ENCODE measurements around the gene EPB41L1.

The EPB41L1 gene

GRCh38 chr20:36206641-36207040 lies 52.1 kb downstream of the EPB41L1 start:
- DNase-seq, result no peak
- in situ Hi-C loops (cut with MboI; ENCODE audit: low pct_unique_long_range_greater_than_20kb, low sequenced_read_pairs), result loop anchor here (25.0 kb wide), 1 partner anchor 231 kb away; no protein-coding TSS in a partner anchor

- no peak for DNase-seq
- in situ Hi-C loops (cut with MboI; ENCODE audit: low pct_unique_long_range_greater_than_20kb, low sequenced_read_pairs), result loop anchor here (25.0 kb wide), 1 partner anchor 230 kb away; no protein-coding TSS in a partner anchor
Measured at GRCh38 chr20:36207602-36208001, 53.1 kb downstream of the EPB41L1 start.

GRCh38 chr20:36208257-36208656 lies 53.7 kb downstream of the EPB41L1 start:
- in situ Hi-C loops (cut with MboI; ENCODE audit: low pct_unique_long_range_greater_than_20kb, low sequenced_read_pairs), result loop anchor here (25.0 kb wide), 1 partner anchor 229 kb away; no protein-coding TSS in a partner anchor

GRCh38 chr20:36210436-36211021 lies 56.0 kb downstream of the EPB41L1 start:
- DNase-seq, result no peak
- in situ Hi-C loops (cut with MboI; ENCODE audit: low pct_unique_long_range_greater_than_20kb, low sequenced_read_pairs), result loop anchor here (25.0 kb wide), 1 partner anchor 227 kb away; no protein-coding TSS in a partner anchor

More at GRCh38 chr20:36208257-36208656, 53.7 kb downstream of the EPB41L1 start:
- DNase-seq, result no peak

GRCh38 chr20:36213362-36213761 lies 58.8 kb downstream of the EPB41L1 start:
- no peak for DNase-seq
- in situ Hi-C loops (cut with MboI; ENCODE audit: low pct_unique_long_range_greater_than_20kb, low sequenced_read_pairs), result loop anchor here (25.0 kb wide), 1 partner anchor 224 kb away; no protein-coding TSS in a partner anchor

- peak; percentile 19 for DNase-seq
- in situ Hi-C loops (cut with MboI; ENCODE audit: low pct_unique_long_range_greater_than_20kb, low sequenced_read_pairs), result loop anchor here (25.0 kb wide), 1 partner anchor 223 kb away; no protein-coding TSS in a partner anchor
Measured at GRCh38 chr20:36214684-36215256, 60.2 kb downstream of the EPB41L1 start.

GRCh38 chr20:36215778-36216177 lies 61.2 kb downstream of the EPB41L1 start:
- DNase-seq, result no peak
- in situ Hi-C loops (cut with MboI; ENCODE audit: low pct_unique_long_range_greater_than_20kb, low sequenced_read_pairs), result loop anchor here (25.0 kb wide), 1 partner anchor 222 kb away; no protein-coding TSS in a partner anchor

GRCh38 chr20:36216314-36217025 lies 61.9 kb downstream of the EPB41L1 start:
- in situ Hi-C loops (cut with MboI; ENCODE audit: low pct_unique_long_range_greater_than_20kb, low sequenced_read_pairs), result loop anchor here (25.0 kb wide), 1 partner anchor 221 kb away; no protein-coding TSS in a partner anchor
- DNase-seq, result no peak

GRCh38 chr20:36217226-36217625 lies 62.7 kb downstream of the EPB41L1 start:
- peak; percentile 19 for DNase-seq
- in situ Hi-C loops (cut with MboI; ENCODE audit: low pct_unique_long_range_greater_than_20kb, low sequenced_read_pairs), result loop anchor here (25.0 kb wide), 1 partner anchor 220 kb away; no protein-coding TSS in a partner anchor

GRCh38 chr20:36218380-36219064 lies 64.0 kb downstream of the EPB41L1 start:
- no peak for DNase-seq
- in situ Hi-C loops (cut with MboI; ENCODE audit: low pct_unique_long_range_greater_than_20kb, low sequenced_read_pairs), result loop anchor here (25.0 kb wide), 1 partner anchor 219 kb away; no protein-coding TSS in a partner anchor

- no peak for DNase-seq
- in situ Hi-C loops (cut with MboI; ENCODE audit: low pct_unique_long_range_greater_than_20kb, low sequenced_read_pairs), result loop anchor here (25.0 kb wide), 1 partner anchor 218 kb away; no protein-coding TSS in a partner anchor
Measured at GRCh38 chr20:36219671-36220220, 65.2 kb downstream of the EPB41L1 start.

- in situ Hi-C loops (cut with MboI; ENCODE audit: low pct_unique_long_range_greater_than_20kb, low sequenced_read_pairs), result no loop called here
- no peak for DNase-seq
Measured at GRCh38 chr20:36225666-36226065, 71.1 kb downstream of the EPB41L1 start.

GRCh38 chr20:36228770-36229169 lies 74.2 kb downstream of the EPB41L1 start:
- no peak for DNase-seq
- in situ Hi-C loops (cut with MboI; ENCODE audit: low pct_unique_long_range_greater_than_20kb, low sequenced_read_pairs), result no loop called here

GRCh38 chr20:36230019-36230418 lies 75.5 kb downstream of the EPB41L1 start:
- in situ Hi-C loops (cut with MboI; ENCODE audit: low pct_unique_long_range_greater_than_20kb, low sequenced_read_pairs), result no loop called here
- DNase-seq, result no peak

GRCh38 chr20:36231331-36231730 lies 76.8 kb downstream of the EPB41L1 start:
- no peak for DNase-seq
- in situ Hi-C loops (cut with MboI; ENCODE audit: low pct_unique_long_range_greater_than_20kb, low sequenced_read_pairs), result no loop called here

- DNase-seq, result no peak
- in situ Hi-C loops (cut with MboI; ENCODE audit: low pct_unique_long_range_greater_than_20kb, low sequenced_read_pairs), result no loop called here
Measured at GRCh38 chr20:36234771-36235320, 80.3 kb downstream of the EPB41L1 start.

- in situ Hi-C loops (cut with MboI; ENCODE audit: low pct_unique_long_range_greater_than_20kb, low sequenced_read_pairs), result no loop called here
- peak; percentile 83 for DNase-seq
Measured at GRCh38 chr20:36235892-36236785, 81.6 kb downstream of the EPB41L1 start, which contains the start of gene AAR2. AAR2 (plus strand) TSS chr20:36236478; CDS start chr20:36239869, 3,391 bp downstream.

- no peak for DNase-seq
- in situ Hi-C loops (cut with MboI; ENCODE audit: low pct_unique_long_range_greater_than_20kb, low sequenced_read_pairs), result no loop called here
Measured at GRCh38 chr20:36236786-36237121, 82.2 kb downstream of the EPB41L1 start.

Measured in KBM-7 (cell line).